HL-60/S4 (cell line): ENCODE measurements around the gene NFASC.

ENCODE experiments used
- in situ Hi-C: fragments of 300-500 bp; cut with MboI; formaldehyde crosslinking; loops from 2 replicates; pipeline ENCODE4 v1.14.3; 2022; ENCODE audit warnings: low sequenced_read_pairs

The NFASC gene

GRCh38 chr1:204870160-204870912, at the start of gene NFASC:
NFASC (plus strand) TSS chr1:204870862; CDS start chr1:204944316, 73,454 bp downstream.
- in situ Hi-C loops = no loop called here

- in situ Hi-C loops = no loop called here
Measured at GRCh38 chr1:204821476-204821875, 49.2 kb upstream of the NFASC start.

- in situ Hi-C loops = no loop called here
Measured at GRCh38 chr1:204821924-204822323, 48.7 kb upstream of the NFASC start.

GRCh38 chr1:204826970-204827369, 43.7 kb upstream of the NFASC start:
- in situ Hi-C loops = no loop called here

GRCh38 chr1:204828352-204828850, 42.3 kb upstream of the NFASC start:
- in situ Hi-C loops = no loop called here

- in situ Hi-C loops = no loop called here
Measured at GRCh38 chr1:204829133-204829825, 41.4 kb upstream of the NFASC start.

- in situ Hi-C loops = no loop called here
Measured at GRCh38 chr1:204830747-204831146, 39.9 kb upstream of the NFASC start.

GRCh38 chr1:204831186-204831585, 39.5 kb upstream of the NFASC start:
- in situ Hi-C loops = no loop called here

GRCh38 chr1:204834336-204834735, 36.3 kb upstream of the NFASC start:
- in situ Hi-C loops = no loop called here

GRCh38 chr1:204834752-204835151, 35.9 kb upstream of the NFASC start:
- in situ Hi-C loops = no loop called here

- in situ Hi-C loops = no loop called here
Measured at GRCh38 chr1:204835737-204836136, 34.9 kb upstream of the NFASC start.

GRCh38 chr1:204836856-204837255, 33.8 kb upstream of the NFASC start:
- in situ Hi-C loops = no loop called here

GRCh38 chr1:204837440-204838084, 33.1 kb upstream of the NFASC start:
- in situ Hi-C loops = no loop called here

- in situ Hi-C loops = no loop called here
Measured at GRCh38 chr1:204841316-204841715, 29.3 kb upstream of the NFASC start.

GRCh38 chr1:204841798-204842197, 28.9 kb upstream of the NFASC start:
- in situ Hi-C loops = no loop called here

GRCh38 chr1:204842369-204842768, 28.3 kb upstream of the NFASC start:
- in situ Hi-C loops = no loop called here

- in situ Hi-C loops = no loop called here
Measured at GRCh38 chr1:204842892-204843291, 27.8 kb upstream of the NFASC start.

GRCh38 chr1:204846546-204846945, 24.1 kb upstream of the NFASC start:
- in situ Hi-C loops = no loop called here

GRCh38 chr1:204848579-204848978, 22.1 kb upstream of the NFASC start:
- in situ Hi-C loops = no loop called here

GRCh38 chr1:204852854-204853253, 17.8 kb upstream of the NFASC start:
- in situ Hi-C loops = no loop called here

GRCh38 chr1:204853436-204853835, 17.2 kb upstream of the NFASC start:
- in situ Hi-C loops = no loop called here

- in situ Hi-C loops = no loop called here
Measured at GRCh38 chr1:204854286-204854685, 16.4 kb upstream of the NFASC start.
